AG10803 (cell line): ENCODE results near the gene CTSW.

ENCODE experiments used
- DNase-seq: peaks from one replicate; pipeline ENCODE4 v3.0.0; 2010; ENCODE audit warnings: low read depth
- H3K4me3 ChIP-seq: 2 replicates; pipeline ENCODE4 v1.5.1; 2011; ENCODE audit warnings: mild to moderate bottlenecking, low read length, control low read depth
- CTCF ChIP-seq: conservative IDR thresholded peaks from 2 replicates; pipeline ENCODE4 v1.5.1; 2011; ENCODE audit warnings: mild to moderate bottlenecking, low read length, control low read depth, inconsistent platforms

CTSW gene

GRCh38 chr11:65915821-65916251 lies 36.2 kb downstream of the CTSW start:
- TF ChIP-seq CTCF = no peak
- peak overlapping the region; percentile 93 for H3K4me3 ChIP-seq
- DNase-seq = peak; percentile 98

DNA sequence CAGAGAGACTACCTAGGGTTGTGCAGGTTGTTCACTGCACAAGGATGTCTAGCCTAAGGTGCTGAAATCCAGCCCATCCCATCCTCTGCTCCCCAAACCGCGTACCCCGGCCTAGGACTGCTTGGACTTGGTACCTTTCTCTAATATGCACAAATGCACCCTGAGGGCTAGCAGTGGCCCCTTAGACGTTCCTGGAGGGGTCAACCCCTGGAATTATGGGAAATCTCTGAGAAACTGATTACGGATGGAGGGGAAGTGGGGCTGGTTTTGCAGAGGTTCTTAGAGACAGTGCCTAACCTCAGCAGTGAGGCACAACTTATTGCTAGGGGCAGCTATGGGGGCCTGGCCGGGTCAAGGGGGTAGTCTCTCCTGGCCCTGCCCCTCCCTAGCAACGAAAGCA lies 36.8 kb downstream of the CTSW start:
- DNase-seq = no peak
- no peak for TF ChIP-seq CTCF
- peak overlapping the region; percentile 93 for H3K4me3 ChIP-seq

- no peak for DNase-seq
- H3K4me3 ChIP-seq = peak overlapping the region; percentile 93
- no peak for TF ChIP-seq CTCF
These were observed 37.4 kb downstream of the CTSW start for GRCh38 chr11:65917077-65917433.

DNA sequence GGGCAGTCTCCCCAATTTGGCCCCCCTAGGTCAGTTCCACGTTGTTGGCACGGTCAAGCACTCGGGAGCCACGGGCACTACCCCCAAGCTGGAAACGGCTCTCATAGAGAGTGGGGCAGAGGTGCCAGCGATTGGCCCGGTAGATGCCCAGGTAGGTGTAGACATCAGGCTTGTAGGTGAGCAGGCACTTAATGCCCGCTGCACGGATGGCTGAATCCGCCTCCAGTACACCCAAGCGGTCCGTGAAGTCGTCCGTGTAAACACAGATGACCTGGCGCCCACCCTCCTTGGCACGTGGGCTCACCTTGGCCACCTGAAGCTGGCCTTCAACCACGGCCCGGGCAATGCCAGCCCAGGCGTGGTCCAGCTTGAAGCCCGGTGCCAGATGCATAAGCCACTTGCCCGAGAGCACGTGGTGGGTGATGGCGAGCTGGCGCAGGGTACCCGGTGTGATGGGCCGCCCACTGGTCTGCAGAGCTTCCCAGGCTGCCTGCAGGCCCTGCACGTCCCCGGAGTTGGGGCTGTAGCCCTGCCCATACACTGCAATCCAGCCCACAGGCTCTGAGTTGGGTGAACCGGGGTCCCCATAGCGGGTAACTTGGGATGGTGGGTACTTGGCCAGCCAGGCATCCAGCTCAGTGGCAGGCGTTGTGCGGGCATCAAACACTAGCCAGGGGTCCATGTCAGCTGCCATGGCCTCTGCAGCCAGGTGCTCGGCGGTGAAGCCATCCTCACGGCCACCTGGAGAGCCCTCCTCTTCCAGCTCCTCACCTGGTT lies 38.0 kb downstream of the CTSW start:
- no peak for TF ChIP-seq CTCF
- no peak for DNase-seq
- H3K4me3 ChIP-seq = peak overlapping the region; percentile 93

DNA sequence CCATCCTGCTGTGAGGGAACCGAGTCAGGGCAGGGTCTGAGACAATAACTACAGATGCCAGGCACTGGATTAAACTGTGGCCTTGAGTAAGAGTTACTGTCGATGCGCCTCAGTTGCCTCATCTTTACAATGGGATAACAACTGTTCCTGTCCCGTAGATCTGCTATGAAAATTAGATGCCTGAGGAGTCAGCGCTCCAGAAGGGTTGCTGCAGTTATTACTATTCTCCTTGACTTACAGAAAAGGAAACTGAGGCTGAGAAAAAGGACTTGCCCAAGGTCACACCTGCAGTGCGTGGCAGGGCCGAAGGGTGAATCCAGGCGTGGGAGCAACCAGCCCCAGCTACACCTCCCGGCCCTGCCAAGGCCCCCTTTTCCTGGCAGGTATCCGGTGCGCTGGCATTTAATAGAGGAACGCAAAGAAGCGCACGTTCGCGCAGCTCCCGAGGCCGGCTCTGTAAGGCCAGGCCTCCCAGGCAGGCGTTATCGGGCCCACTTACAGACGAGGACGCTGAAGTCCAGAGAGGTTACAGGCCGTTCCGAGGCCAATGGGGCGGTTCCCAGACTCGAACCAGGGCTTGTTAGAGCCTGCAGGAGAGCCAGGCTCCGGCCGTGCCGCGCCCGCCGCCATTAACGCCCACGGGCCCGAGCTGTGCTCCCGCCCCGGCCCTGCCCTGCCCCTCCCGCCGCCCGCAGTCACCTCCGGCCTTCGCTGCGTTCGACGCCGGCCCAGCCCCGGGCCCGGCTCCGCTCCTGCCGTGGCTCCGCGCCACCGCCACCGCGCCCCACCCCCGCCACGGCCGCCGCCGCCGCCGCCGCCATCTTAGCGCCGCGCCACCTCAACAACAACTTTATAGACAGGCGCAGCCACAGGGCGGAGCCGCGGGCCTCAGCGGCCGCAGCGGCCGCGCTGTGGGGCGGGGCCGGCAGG lies 38.8 kb downstream of the CTSW start, which contains the start of gene C11orf68:
Gene C11orf68, minus strand, starts transcription at position 852 of the 930 bp plus-strand sequence. Its CDS starts 31 bp downstream, at position 821.
- no peak for TF ChIP-seq CTCF
- no peak for DNase-seq
- H3K4me3 ChIP-seq = peak within 1 kb of the TSS; percentile 93

- peak; percentile 99 for DNase-seq
- no peak for TF ChIP-seq CTCF
- peak within 1 kb of the TSS; percentile 93 for H3K4me3 ChIP-seq
These were observed 39.5 kb downstream of the CTSW start, which contains the start of gene DRAP1 for GRCh38 chr11:65919141-65919572. DRAP1 (plus strand) TSS chr11:65919426; CDS start chr11:65919502, 76 bp downstream.
